Testis (tissue), 3 donors: ENCODE measurements around the gene PRKACA. TPM values are rescaled to one million over a fixed set of nuclear protein-coding genes. Genes with fewer than 3 reads are reported as not detected.
"Not testable (repeated sequence)": the region's sequence is repeated elsewhere in the genome, so short reads cannot be mapped to it uniquely, and the experiment has no call there.

ENCODE experiments used
- DNase-seq: peaks from one replicate; pipeline ENCODE4 v3.0.0-alpha.2; 2019
- H3K27ac ChIP-seq, 2 donors: fragments of 200-600 bp; sonication (generic); one replicate each; pipeline ENCODE4 v1.5.1; 2019
- H3K27me3 ChIP-seq: fragments of 200-600 bp; sonication (generic); one replicate; pipeline ENCODE4 v1.5.1; 2019
- H3K36me3 ChIP-seq: fragments of 200-600 bp; sonication (generic); one replicate; pipeline ENCODE4 v1.5.1; 2017; ENCODE audit warnings: low read depth; ENCODE audit errors: missing control alignments
- H3K4me1 ChIP-seq: fragments of 200-600 bp; sonication (generic); one replicate; pipeline ENCODE4 v1.5.1; 2019
- H3K4me3 ChIP-seq, 2 donors: fragments of 200-600 bp; sonication (generic); one replicate each; pipeline ENCODE4 v1.5.1; 2017 to 2019
- H3K9me3 ChIP-seq: fragments of 200-600 bp; sonication (generic); one replicate; pipeline ENCODE4 v1.5.1; 2017
- CTCF ChIP-seq, 3 experiments: fragments of 450-650 bp in 2 of 3; fragments of 200-600 bp in 1 of 3; sonication (generic) in 1 of 3; IDR thresholded peaks; one replicate each; pipeline ENCODE4 v1.5.1; 2016 to 2019; ENCODE audit warnings: antibody characterized with exemption in 3 of 3, mild to moderate bottlenecking in 2 of 3, moderate library complexity in 1 of 3
- POLR2A ChIP-seq: fragments of 450-650 bp; IDR thresholded peaks from one replicate; pipeline ENCODE4 v1.6.1; 2017; ENCODE audit warnings: antibody characterized with exemption, mild to moderate bottlenecking, moderate library complexity
- WGBS, 2 donors: methylation state at CpG; one replicate each; pipeline ENCODE4 v1.1.5; 2018; 5-methylcytosine and 5-hydroxymethylcytosine counted together
- intact Hi-C: fragments of 100-400 bp; cut with DNase I; formaldehyde crosslinking; loops from one replicate; pipeline ENCODE4 v1.15.1; 2023; ENCODE audit warnings: low total_unique reads
- polyA plus RNA-seq: library from polyadenylated mRNA; stranded (reverse); fragments of 350-450 nt; fragmentation: Illumina TruSeq; extraction: RNeasy Lipid Tissue Mini Kit (QIAGEN cat#74804); gene quantifications from one replicate; pipeline ENCODE4 v1.2.3, GENCODE V29; 2014; ENCODE audit warnings: low read depth, low replicate concordance; ENCODE audit not compliant: insufficient read depth
- total RNA-seq, 2 donors: library from RNA; depleted of rRNA; stranded (reverse); fragments of >200 nt; gene quantifications; one replicate each; pipeline ENCODE4 v1.2.3, GENCODE V29; 2016

Gene PRKACA
- total and polyA plus RNA-seq, 3 donors from 2014 or later: 114 to 203 (median 116) TPM

DNA sequence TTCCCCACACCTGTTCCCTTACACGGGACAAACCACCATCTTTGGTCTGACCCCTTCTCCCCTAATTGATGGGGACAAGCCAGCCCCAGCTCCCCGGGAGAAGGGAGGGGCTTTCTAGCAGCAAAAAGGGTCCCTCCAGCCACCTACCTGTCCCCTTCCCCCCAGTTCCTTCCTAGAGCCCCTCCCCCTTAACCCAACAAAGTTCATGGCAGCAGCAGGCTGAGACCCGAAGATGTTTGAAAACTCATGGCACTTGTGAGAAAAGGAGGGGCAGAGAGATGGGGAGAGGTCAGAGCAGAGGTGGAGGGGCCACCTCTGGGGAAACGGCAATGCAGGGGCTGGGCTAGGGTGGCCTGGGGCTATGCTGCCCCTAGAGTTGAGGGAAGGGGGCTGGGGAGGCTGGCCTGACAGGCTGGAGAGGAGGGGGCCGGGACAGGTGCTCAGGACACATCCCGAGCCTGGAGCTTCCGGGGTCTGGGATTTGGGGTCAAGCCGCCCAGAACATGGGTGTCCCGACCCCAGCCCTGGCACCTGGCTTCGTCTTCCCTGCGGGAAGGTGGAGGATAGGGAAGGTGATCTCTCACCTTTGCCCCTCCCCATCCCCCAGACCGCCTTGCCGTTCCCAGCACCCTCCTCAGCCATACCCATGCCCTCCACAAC, 31.3 kb upstream of the PRKACA start:
- intact Hi-C loops: loop anchor here (5.0 kb wide), 1 partner anchor 198 kb away; no protein-coding TSS in a partner anchor
- peaks cover 38% of the 10 kb centered on the region for H3K4me1 ChIP-seq
- 67 to 69% methylated on average over 9 to 13 of the region's 13 CpGs for WGBS, 2 donors
- H3K27ac ChIP-seq: peak overlapping the region; percentile 65 to 77
- no peak overlapping the region for H3K4me3 ChIP-seq
- H3K36me3 ChIP-seq: no peaks in the 10 kb centered on the region
- TF ChIP-seq POLR2A (no peak), CTCF (IDR thresholded peaks at IDR 0.05) (no peak)
- no peak for DNase-seq
- no peaks in the 10 kb centered on the region for H3K27me3 ChIP-seq
- H3K9me3 ChIP-seq: no peaks in the 10 kb centered on the region

GRCh38 chr19:14147797-14148605, 30.4 kb upstream of the PRKACA start:
- H3K36me3 ChIP-seq: no peaks in the 10 kb centered on the region
- intact Hi-C loops: loop anchor here (5.0 kb wide), 1 partner anchor 199 kb away; no protein-coding TSS in a partner anchor
- TF ChIP-seq CTCF (IDR thresholded peaks at IDR 0.05): peak; percentile 66 to 86 (median 79)
- no peak for TF ChIP-seq POLR2A
- peak; percentile 87 for DNase-seq
- peaks cover 38% of the 10 kb centered on the region for H3K4me1 ChIP-seq
- WGBS, 2 donors: 32 to 49% methylated on average over 19 of the region's 20 CpGs
- H3K4me3 ChIP-seq: no peak overlapping the region
- no peaks in the 10 kb centered on the region for H3K27me3 ChIP-seq
- H3K27ac ChIP-seq: peak overlapping the region; percentile 65 to 77
- no peaks in the 10 kb centered on the region for H3K9me3 ChIP-seq

DNA sequence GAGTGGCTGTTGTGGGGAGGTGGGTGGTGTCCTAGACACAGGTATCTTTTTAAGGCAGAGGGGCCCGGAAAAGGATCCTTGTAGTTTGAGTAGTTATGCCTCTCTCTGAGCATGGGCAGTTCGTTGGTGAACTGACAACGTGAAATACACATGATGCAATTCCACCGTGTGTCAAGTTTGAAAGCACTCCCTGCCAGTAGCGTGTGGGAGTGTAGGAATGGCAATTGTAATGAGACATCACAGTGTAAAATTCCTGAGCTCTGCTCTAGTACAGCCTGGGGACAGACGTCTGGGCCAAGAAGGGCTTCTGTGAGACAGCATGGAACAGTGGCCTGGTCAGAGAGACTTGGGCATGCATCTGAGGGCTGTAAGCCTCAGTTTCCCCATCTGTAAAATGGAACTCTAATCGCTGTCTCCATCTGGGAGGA, 29.2 kb upstream of the PRKACA start:
- peak; percentile 84 for DNase-seq
- intact Hi-C loops: loop anchor here (5.0 kb wide), 1 partner anchor 200 kb away; no protein-coding TSS in a partner anchor
- Histone ChIP-seq H3K4me3 (no peak overlapping the region), H3K9me3 (no peaks in the 10 kb centered on the region), H3K27ac (peak overlapping the region; percentile 65 to 77), H3K27me3 (no peaks in the 10 kb centered on the region), H3K36me3 (no peaks in the 10 kb centered on the region), H3K4me1 (peaks cover 40% of the 10 kb centered on the region)
- 55 to 60% methylated on average over 7 of the region's 7 CpGs for WGBS, 2 donors
- TF ChIP-seq POLR2A: no peak
- no peak for TF ChIP-seq CTCF (IDR thresholded peaks at IDR 0.05)

GRCh38 chr19:14146169-14146568, 28.6 kb upstream of the PRKACA start:
- 93 to 94% methylated on average over 10 of the region's 10 CpGs for WGBS, 2 donors
- H3K4me1 ChIP-seq: peaks cover 40% of the 10 kb centered on the region
- H3K36me3 ChIP-seq, H3K27me3 ChIP-seq, DNase-seq, H3K4me3 ChIP-seq, H3K9me3 ChIP-seq: not testable (repeated sequence)
- intact Hi-C loops: loop anchor here (5.0 kb wide), 1 partner anchor 201 kb away; no protein-coding TSS in a partner anchor
- peak overlapping the region; percentile 18 to 77 for H3K27ac ChIP-seq

DNA sequence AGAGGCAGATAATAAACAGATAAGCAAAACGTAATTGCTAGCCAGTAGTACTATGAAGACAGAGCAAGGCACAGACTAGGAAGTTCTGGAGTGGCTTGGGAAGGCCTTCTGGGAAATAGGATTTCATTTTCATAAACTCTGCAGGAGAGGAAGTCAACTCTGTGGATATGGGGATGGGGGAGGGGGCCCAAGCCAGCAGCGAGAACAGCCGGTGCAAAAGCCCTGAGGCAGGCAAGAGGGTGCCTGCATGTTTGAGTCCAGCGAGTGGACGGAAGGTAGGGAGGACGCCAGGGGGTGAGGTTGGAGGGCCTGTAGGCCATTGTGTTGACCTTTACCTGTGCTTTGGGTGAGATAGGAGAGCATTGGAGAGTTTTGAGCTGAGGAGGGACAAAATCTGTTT, 27.8 kb upstream of the PRKACA start:
- no peaks in the 10 kb centered on the region for H3K36me3 ChIP-seq
- H3K27ac ChIP-seq: no peak overlapping the region
- no peak for DNase-seq
- peaks cover 39% of the 10 kb centered on the region for H3K4me1 ChIP-seq
- TF ChIP-seq POLR2A: no peak
- no peak for TF ChIP-seq CTCF (IDR thresholded peaks at IDR 0.05)
- no peaks in the 10 kb centered on the region for H3K27me3 ChIP-seq
- WGBS, 2 donors: 82 to 87% methylated on average over 6 of the region's 6 CpGs
- H3K4me3 ChIP-seq: no peak overlapping the region
- intact Hi-C loops: loop anchor here (5.0 kb wide), 1 partner anchor 202 kb away; no protein-coding TSS in a partner anchor
- H3K9me3 ChIP-seq: no peaks in the 10 kb centered on the region
